ENCODE data around the gene PPP1R13B.

DNA sequence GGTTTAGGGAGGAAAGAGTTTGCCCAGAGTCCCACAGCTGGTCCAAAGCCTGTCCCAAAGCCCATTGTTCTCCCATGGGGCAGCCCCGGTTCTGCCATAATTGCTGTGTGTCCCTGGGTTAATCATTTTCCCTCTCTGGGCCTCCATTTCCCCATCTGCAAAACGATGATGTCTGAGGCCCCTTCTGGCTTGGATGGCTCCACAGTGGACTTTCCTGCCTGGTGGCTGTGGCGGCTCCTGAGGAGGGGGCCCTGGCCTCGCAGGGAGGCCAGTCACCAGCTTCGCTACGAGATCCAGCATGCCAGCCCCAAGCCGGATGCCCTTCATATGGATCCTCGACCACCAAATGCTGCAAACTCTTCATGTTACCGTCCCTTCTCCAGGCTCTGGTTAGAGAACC is 37.5 kb upstream of the PPP1R13B start:
- TF ChIP-seq CTCF (conservative IDR thresholded peaks at IDR 0.05; ENCODE audit: low read depth in 2 of 2) (no peak), POLR2AphosphoS5 (IDR thresholded peaks at IDR 0.05; ENCODE audit: low read depth) (no peak), EZH2 (IDR thresholded peaks at IDR 0.05; ENCODE audit: low read depth, unreplicated experiment) (no peak), CREB1 (CRISPR knock-in tag; IDR thresholded peaks at IDR 0.05; ENCODE audit: low read depth) (no peak), NANOG (IDR thresholded peaks at IDR 0.05; ENCODE audit: borderline replicate concordance) (no peak), JUNB (IDR thresholded peaks at IDR 0.05; ENCODE audit: unreplicated experiment) (no peak), STAT1 (IDR thresholded peaks at IDR 0.05; ENCODE audit: unreplicated experiment) (no peak)
- TF ChIP-seq, protein P1, sequence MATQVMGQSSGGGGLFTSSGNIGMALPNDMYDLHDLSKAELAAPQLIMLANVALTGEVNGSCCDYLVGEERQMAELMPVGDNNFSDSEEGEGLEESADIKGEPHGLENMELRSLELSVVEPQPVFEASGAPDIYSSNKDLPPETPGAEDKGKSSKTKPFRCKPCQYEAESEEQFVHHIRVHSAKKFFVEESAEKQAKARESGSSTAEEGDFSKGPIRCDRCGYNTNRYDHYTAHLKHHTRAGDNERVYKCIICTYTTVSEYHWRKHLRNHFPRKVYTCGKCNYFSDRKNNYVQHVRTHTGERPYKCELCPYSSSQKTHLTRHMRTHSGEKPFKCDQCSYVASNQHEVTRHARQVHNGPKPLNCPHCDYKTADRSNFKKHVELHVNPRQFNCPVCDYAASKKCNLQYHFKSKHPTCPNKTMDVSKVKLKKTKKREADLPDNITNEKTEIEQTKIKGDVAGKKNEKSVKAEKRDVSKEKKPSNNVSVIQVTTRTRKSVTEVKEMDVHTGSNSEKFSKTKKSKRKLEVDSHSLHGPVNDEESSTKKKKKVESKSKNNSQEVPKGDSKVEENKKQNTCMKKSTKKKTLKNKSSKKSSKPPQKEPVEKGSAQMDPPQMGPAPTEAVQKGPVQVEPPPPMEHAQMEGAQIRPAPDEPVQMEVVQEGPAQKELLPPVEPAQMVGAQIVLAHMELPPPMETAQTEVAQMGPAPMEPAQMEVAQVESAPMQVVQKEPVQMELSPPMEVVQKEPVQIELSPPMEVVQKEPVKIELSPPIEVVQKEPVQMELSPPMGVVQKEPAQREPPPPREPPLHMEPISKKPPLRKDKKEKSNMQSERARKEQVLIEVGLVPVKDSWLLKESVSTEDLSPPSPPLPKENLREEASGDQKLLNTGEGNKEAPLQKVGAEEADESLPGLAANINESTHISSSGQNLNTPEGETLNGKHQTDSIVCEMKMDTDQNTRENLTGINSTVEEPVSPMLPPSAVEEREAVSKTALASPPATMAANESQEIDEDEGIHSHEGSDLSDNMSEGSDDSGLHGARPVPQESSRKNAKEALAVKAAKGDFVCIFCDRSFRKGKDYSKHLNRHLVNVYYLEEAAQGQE (IDR thresholded peaks at IDR 0.05; ENCODE audit: unreplicated experiment) = no peak

Measured in GM23338 (cell line).